IMR-90 (cell line): ENCODE data around the gene ATG9B.

Experiments used
- MAFK ChIP-seq: IDR thresholded peaks from 2 replicates; pipeline ENCODE4 v1.6.1; 2012; ENCODE audit warnings: low read depth, low read length, improper control_type of control experiment
- POLR2A ChIP-seq: IDR thresholded peaks from 2 replicates; pipeline ENCODE4 v1.6.1; 2012; ENCODE audit warnings: mild to moderate bottlenecking, low read depth, low read length
- USF2 ChIP-seq: fragments of 150-350 bp; IDR thresholded peaks from 2 replicates; pipeline ENCODE4 v1.6.1; 2017; ENCODE audit warnings: mild to moderate bottlenecking, antibody characterized with exemption, low read length, low read depth
- TF ChIP-seq, protein P1 (sequence below): conservative IDR thresholded peaks from 2 replicates; pipeline ENCODE4 v1.5.1; 2012; ENCODE audit warnings: mild to moderate bottlenecking, low read depth, low read length, improper control_type of control experiment

DNA sequence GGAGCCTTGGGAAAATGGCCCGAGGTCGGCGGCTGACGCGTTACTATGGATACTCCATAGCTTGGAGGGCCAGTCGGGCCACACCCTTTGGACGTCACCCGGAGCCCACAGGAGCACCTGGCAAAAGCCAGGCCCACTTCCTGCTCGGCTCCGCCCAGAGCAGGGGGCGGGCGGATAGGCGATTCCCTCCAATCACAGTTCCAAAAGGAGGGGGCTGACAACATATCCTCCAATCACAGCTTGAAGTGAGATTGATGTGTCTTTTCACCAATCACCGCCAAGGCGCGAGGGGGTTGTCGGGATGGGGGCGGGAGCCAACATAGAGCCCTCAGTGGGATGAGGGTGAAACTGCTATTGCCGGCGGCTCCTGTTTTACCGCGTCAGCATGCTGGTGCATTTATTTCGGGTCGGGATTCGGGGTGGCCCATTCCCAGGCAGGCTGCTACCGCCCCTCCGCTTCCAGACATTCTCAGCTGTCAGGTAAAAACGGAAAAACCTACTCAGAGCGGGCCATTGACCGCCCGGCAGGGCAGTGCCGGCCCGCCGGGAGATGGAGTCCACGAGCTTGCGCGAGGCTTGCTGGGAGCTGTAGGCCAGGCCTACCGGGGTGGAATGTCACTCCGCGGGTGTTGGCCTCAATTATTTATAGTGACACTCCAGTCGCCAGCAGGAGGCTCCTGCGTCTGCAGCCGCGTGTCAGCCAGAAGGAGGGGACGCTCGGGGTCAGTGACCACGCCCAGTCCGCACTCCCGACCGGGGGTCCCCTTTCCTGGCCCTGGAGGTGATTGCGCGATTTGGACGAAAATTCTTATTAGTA, 4.0 kb upstream of the ATG9B start, which contains the start of gene ABCB8:
- no peak for TF ChIP-seq USF2
- TF ChIP-seq, protein P1, sequence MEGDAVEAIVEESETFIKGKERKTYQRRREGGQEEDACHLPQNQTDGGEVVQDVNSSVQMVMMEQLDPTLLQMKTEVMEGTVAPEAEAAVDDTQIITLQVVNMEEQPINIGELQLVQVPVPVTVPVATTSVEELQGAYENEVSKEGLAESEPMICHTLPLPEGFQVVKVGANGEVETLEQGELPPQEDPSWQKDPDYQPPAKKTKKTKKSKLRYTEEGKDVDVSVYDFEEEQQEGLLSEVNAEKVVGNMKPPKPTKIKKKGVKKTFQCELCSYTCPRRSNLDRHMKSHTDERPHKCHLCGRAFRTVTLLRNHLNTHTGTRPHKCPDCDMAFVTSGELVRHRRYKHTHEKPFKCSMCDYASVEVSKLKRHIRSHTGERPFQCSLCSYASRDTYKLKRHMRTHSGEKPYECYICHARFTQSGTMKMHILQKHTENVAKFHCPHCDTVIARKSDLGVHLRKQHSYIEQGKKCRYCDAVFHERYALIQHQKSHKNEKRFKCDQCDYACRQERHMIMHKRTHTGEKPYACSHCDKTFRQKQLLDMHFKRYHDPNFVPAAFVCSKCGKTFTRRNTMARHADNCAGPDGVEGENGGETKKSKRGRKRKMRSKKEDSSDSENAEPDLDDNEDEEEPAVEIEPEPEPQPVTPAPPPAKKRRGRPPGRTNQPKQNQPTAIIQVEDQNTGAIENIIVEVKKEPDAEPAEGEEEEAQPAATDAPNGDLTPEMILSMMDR, result peak; percentile 44
- TF ChIP-seq POLR2A, result peak; percentile 85
- peak; percentile 55 for TF ChIP-seq MAFK
